Measurements from ENCODE around the gene CCBE1. TPM values are rescaled to one million over a fixed set of nuclear protein-coding genes. Genes with fewer than 3 reads are reported as not detected.

CCBE1 gene
- total RNA-seq, 2 donors from 2014 or later, result not detected

GRCh38 chr18:59606193-59607077 lies 90.8 kb downstream of the CCBE1 start:
- Mint-ChIP-seq H3K36me3 (no peaks in the 10 kb centered on the region), H3K27ac (no peak overlapping the region), H3K9me3 (peaks cover 6% of the 10 kb centered on the region), H3K27me3 (peaks cover 0 to 7% of the 10 kb centered on the region in 2 donors), H3K4me3 (no peak overlapping the region), H3K4me1 (ENCODE audit: low read depth in 2 of 2) (no peaks in the 10 kb centered on the region)
- no peak for DNase-seq (ENCODE audit: low spot score)
- ATAC-seq, result no peak

GRCh38 chr18:59605633-59606192 lies 91.5 kb downstream of the CCBE1 start:
- peaks cover 6% of the 10 kb centered on the region for H3K9me3 Mint-ChIP-seq
- H3K36me3 Mint-ChIP-seq, result no peaks in the 10 kb centered on the region
- ATAC-seq (no peak), DNase-seq (ENCODE audit: low spot score) (no peak)
- H3K4me3 Mint-ChIP-seq, result no peak overlapping the region
- H3K4me1 Mint-ChIP-seq (ENCODE audit: low read depth in 2 of 2), result no peaks in the 10 kb centered on the region
- H3K27ac Mint-ChIP-seq, result no peak overlapping the region
- H3K27me3 Mint-ChIP-seq, result peaks cover 0 to 7% of the 10 kb centered on the region in 2 donors

GRCh38 chr18:59604877-59605276 lies 92.3 kb downstream of the CCBE1 start:
- Mint-ChIP-seq H3K36me3 (no peaks in the 10 kb centered on the region), H3K4me3 (no peak overlapping the region), H3K27ac (no peak overlapping the region), H3K4me1 (ENCODE audit: low read depth in 2 of 2) (no peaks in the 10 kb centered on the region), H3K9me3 (peaks cover 6% of the 10 kb centered on the region), H3K27me3 (peaks cover 0 to 7% of the 10 kb centered on the region in 2 donors)
- ATAC-seq, result no peak
- DNase-seq (ENCODE audit: low spot score), result no peak

GRCh38 chr18:59597049-59597448 lies 100.2 kb downstream of the CCBE1 start:
- DNase-seq (ENCODE audit: low spot score), result no peak
- ATAC-seq, result no peak
- Mint-ChIP-seq H3K36me3 (no peaks in the 10 kb centered on the region), H3K4me3 (no peak overlapping the region), H3K4me1 (ENCODE audit: low read depth in 2 of 2) (no peaks in the 10 kb centered on the region), H3K27me3 (no peaks in the 10 kb centered on the region), H3K9me3 (peaks cover 6% of the 10 kb centered on the region), H3K27ac (no peak overlapping the region)

GRCh38 chr18:59593291-59593717 lies 103.9 kb downstream of the CCBE1 start:
- Mint-ChIP-seq H3K9me3 (peaks cover 6% of the 10 kb centered on the region), H3K27ac (no peak overlapping the region), H3K4me1 (ENCODE audit: low read depth in 2 of 2) (no peaks in the 10 kb centered on the region), H3K27me3 (no peaks in the 10 kb centered on the region), H3K36me3 (no peaks in the 10 kb centered on the region), H3K4me3 (no peak overlapping the region)
- ATAC-seq (no peak), DNase-seq (ENCODE audit: low spot score) (no peak)

- ATAC-seq, result no peak
- H3K27me3 Mint-ChIP-seq, result no peaks in the 10 kb centered on the region
- H3K4me3 Mint-ChIP-seq, result no peak overlapping the region
- no peak for DNase-seq (ENCODE audit: low spot score)
- H3K4me1 Mint-ChIP-seq (ENCODE audit: low read depth in 2 of 2), result no peaks in the 10 kb centered on the region
- no peaks in the 10 kb centered on the region for H3K36me3 Mint-ChIP-seq
- peaks cover 3% of the 10 kb centered on the region for H3K9me3 Mint-ChIP-seq
- H3K27ac Mint-ChIP-seq, result no peak overlapping the region
Measured at GRCh38 chr18:59592624-59593023, 104.6 kb downstream of the CCBE1 start.

GRCh38 chr18:59582395-59582794 lies 114.8 kb downstream of the CCBE1 start:
- DNase-seq (ENCODE audit: low spot score) (no peak), ATAC-seq (no peak)
- no peaks in the 10 kb centered on the region for H3K4me1 Mint-ChIP-seq (ENCODE audit: low read depth in 2 of 2)
- no peaks in the 10 kb centered on the region for H3K36me3 Mint-ChIP-seq
- H3K27me3 Mint-ChIP-seq, result no peaks in the 10 kb centered on the region
- no peak overlapping the region for H3K4me3 Mint-ChIP-seq
- H3K27ac Mint-ChIP-seq, result no peak overlapping the region
- no peaks in the 10 kb centered on the region for H3K9me3 Mint-ChIP-seq

- Mint-ChIP-seq H3K4me1 (ENCODE audit: low read depth in 2 of 2) (no peaks in the 10 kb centered on the region), H3K4me3 (no peak overlapping the region), H3K36me3 (no peaks in the 10 kb centered on the region), H3K27me3 (peaks cover 0 to 5% of the 10 kb centered on the region in 2 donors), H3K27ac (no peak overlapping the region), H3K9me3 (no peaks in the 10 kb centered on the region)
- ATAC-seq, result no peak
- no peak for DNase-seq (ENCODE audit: low spot score)
Measured at GRCh38 chr18:59579509-59579908, 117.7 kb downstream of the CCBE1 start.

GRCh38 chr18:59577386-59577655 lies 119.9 kb downstream of the CCBE1 start:
- no peaks in the 10 kb centered on the region for H3K9me3 Mint-ChIP-seq
- no peak for ATAC-seq

GRCh38 chr18:59576541-59577385 lies 120.5 kb downstream of the CCBE1 start:
- H3K36me3 Mint-ChIP-seq, result no peaks in the 10 kb centered on the region
- H3K4me3 Mint-ChIP-seq, result no peak overlapping the region
- DNase-seq (ENCODE audit: low spot score) (no peak), ATAC-seq (no peak)
- H3K9me3 Mint-ChIP-seq, result no peaks in the 10 kb centered on the region
- H3K27ac Mint-ChIP-seq, result no peak overlapping the region
- H3K27me3 Mint-ChIP-seq, result peaks cover 0 to 5% of the 10 kb centered on the region in 2 donors
- H3K4me1 Mint-ChIP-seq (ENCODE audit: low read depth in 2 of 2), result no peaks in the 10 kb centered on the region

More at GRCh38 chr18:59577386-59577655, 119.9 kb downstream of the CCBE1 start:
- Mint-ChIP-seq H3K27me3 (peaks cover 0 to 5% of the 10 kb centered on the region in 2 donors), H3K4me1 (ENCODE audit: low read depth in 2 of 2) (no peaks in the 10 kb centered on the region), H3K4me3 (no peak overlapping the region), H3K27ac (no peak overlapping the region), H3K36me3 (no peaks in the 10 kb centered on the region)
- no peak for DNase-seq (ENCODE audit: low spot score)

- no peak for ATAC-seq
- Mint-ChIP-seq H3K4me1 (ENCODE audit: low read depth in 2 of 2) (no peaks in the 10 kb centered on the region), H3K27ac (no peak overlapping the region), H3K36me3 (no peaks in the 10 kb centered on the region), H3K9me3 (no peaks in the 10 kb centered on the region), H3K27me3 (peaks cover 0 to 5% of the 10 kb centered on the region in 2 donors), H3K4me3 (no peak overlapping the region)
- no peak for DNase-seq (ENCODE audit: low spot score)
Measured at GRCh38 chr18:59575995-59576394, 121.2 kb downstream of the CCBE1 start.

- H3K4me1 Mint-ChIP-seq (ENCODE audit: low read depth in 2 of 2), result no peaks in the 10 kb centered on the region
- H3K27me3 Mint-ChIP-seq, result peaks cover 2 to 14% of the 10 kb centered on the region in 2 donors
- no peak for DNase-seq (ENCODE audit: low spot score)
- no peak overlapping the region for H3K27ac Mint-ChIP-seq
- no peak overlapping the region for H3K4me3 Mint-ChIP-seq
- no peaks in the 10 kb centered on the region for H3K9me3 Mint-ChIP-seq
- no peaks in the 10 kb centered on the region for H3K36me3 Mint-ChIP-seq
- no peak for ATAC-seq
Measured at GRCh38 chr18:59573962-59574361, 123.3 kb downstream of the CCBE1 start.

- Mint-ChIP-seq H3K4me3 (no peak overlapping the region), H3K36me3 (no peaks in the 10 kb centered on the region)
Measured at GRCh38 chr18:59571902-59572301, 125.3 kb downstream of the CCBE1 start.

GRCh38 chr18:59570796-59571195 lies 126.4 kb downstream of the CCBE1 start:
- Mint-ChIP-seq H3K36me3 (no peaks in the 10 kb centered on the region), H3K27me3 (peaks cover 2 to 13% of the 10 kb centered on the region in 2 donors), H3K4me3 (no peak overlapping the region), H3K27ac (no peak overlapping the region), H3K4me1 (ENCODE audit: low read depth in 2 of 2) (no peaks in the 10 kb centered on the region), H3K9me3 (no peaks in the 10 kb centered on the region)
- DNase-seq (ENCODE audit: low spot score), result no peak
- no peak for ATAC-seq

More at GRCh38 chr18:59571902-59572301, 125.3 kb downstream of the CCBE1 start:
- DNase-seq (ENCODE audit: low spot score) (no peak), ATAC-seq (no peak)
- H3K27me3 Mint-ChIP-seq, result peaks cover 2 to 17% of the 10 kb centered on the region in 2 donors
- H3K9me3 Mint-ChIP-seq, result no peaks in the 10 kb centered on the region
- H3K27ac Mint-ChIP-seq, result no peak overlapping the region
- H3K4me1 Mint-ChIP-seq (ENCODE audit: low read depth in 2 of 2), result no peaks in the 10 kb centered on the region
